Loucy (cell line): Measurements from ENCODE around the gene OR51S1.

ENCODE experiments used
- H2AFZ ChIP-seq: fragments of 200-600 bp; sonication (generic); 2 replicates; pipeline ENCODE4 v1.6.0; 2016; ENCODE audit warnings: antibody characterized with exemption, mild to moderate bottlenecking, low read length, moderate library complexity
- H3F3A ChIP-seq: fragments of 200-600 bp; 2 replicates; pipeline ENCODE4 v1.6.0; 2016; ENCODE audit warnings: antibody characterized with exemption, low read depth, mild to moderate bottlenecking
- H3K27me3 ChIP-seq: fragments of 200-600 bp; sonication (generic); 2 replicates; pipeline ENCODE4 v1.6.1; 2014; ENCODE audit warnings: low read length, mild to moderate bottlenecking; ENCODE audit not compliant: insufficient read depth, poor library complexity, severe bottlenecking
- H3K36me3 ChIP-seq: fragments of 200-600 bp; sonication (generic); 2 replicates; pipeline ENCODE4 v1.6.1; 2016; ENCODE audit warnings: low read length; ENCODE audit not compliant: insufficient read depth
- H3K4me1 ChIP-seq: fragments of 200-600 bp; sonication (generic); 2 replicates; pipeline ENCODE4 v1.5.1; 2014; ENCODE audit warnings: low read length, mild to moderate bottlenecking; ENCODE audit not compliant: insufficient read depth, poor library complexity, severe bottlenecking
- H3K4me2 ChIP-seq: fragments of 200-600 bp; sonication (generic); 2 replicates; pipeline ENCODE4 v1.6.0; 2014; ENCODE audit warnings: antibody characterized with exemption, low read length, low read depth, mild to moderate bottlenecking; ENCODE audit not compliant: poor library complexity, severe bottlenecking
- H3K4me3 ChIP-seq: fragments of 200-600 bp; sonication (generic); 2 replicates; pipeline ENCODE4 v1.5.1; 2014; ENCODE audit warnings: low read length, mild to moderate bottlenecking, mixed read lengths; ENCODE audit not compliant: poor library complexity, severe bottlenecking
- H3K79me2 ChIP-seq: fragments of 200-600 bp; sonication (generic); 2 replicates; pipeline ENCODE4 v1.6.1; 2014; ENCODE audit warnings: low read length; ENCODE audit not compliant: insufficient read depth
- H3K9ac ChIP-seq: fragments of 200-600 bp; sonication (generic); 2 replicates; pipeline ENCODE4 v1.6.0; 2014; ENCODE audit warnings: mild to moderate bottlenecking, low read depth, low read length, moderate library complexity; ENCODE audit not compliant: poor library complexity, severe bottlenecking
- H3K9me2 ChIP-seq: fragments of 200-600 bp; sonication (generic); replicated peaks from 2 replicates; pipeline ENCODE4 v1.6.1; 2016; ENCODE audit warnings: low read depth, low read length, mixed read lengths
- H3K9me3 ChIP-seq: fragments of 200-600 bp; sonication (generic); 2 replicates; pipeline ENCODE4 v1.6.1; 2014; ENCODE audit warnings: mild to moderate bottlenecking, antibody characterized with exemption, low read length, low read depth; ENCODE audit not compliant: insufficient read depth
- H4K20me1 ChIP-seq: fragments of 200-600 bp; sonication (generic); 2 replicates; pipeline ENCODE4 v1.6.0; 2014; ENCODE audit warnings: antibody characterized with exemption, low read length, mild to moderate bottlenecking; ENCODE audit not compliant: insufficient read depth, poor library complexity, severe bottlenecking
- EZH2phosphoT487 ChIP-seq: fragments of 200-600 bp; IDR thresholded peaks from 2 replicates; pipeline ENCODE4 v1.6.1; 2018; ENCODE audit warnings: antibody characterized with exemption, mild to moderate bottlenecking, moderate library complexity, borderline replicate concordance
- TF ChIP-seq, protein P1 (sequence below): fragments of 200-600 bp; sonication (generic); conservative IDR thresholded peaks from 2 replicates; pipeline ENCODE4 v1.5.1; 2014; ENCODE audit warnings: mild to moderate bottlenecking, antibody characterized with exemption, low read length

The OR51S1 gene

DNA sequence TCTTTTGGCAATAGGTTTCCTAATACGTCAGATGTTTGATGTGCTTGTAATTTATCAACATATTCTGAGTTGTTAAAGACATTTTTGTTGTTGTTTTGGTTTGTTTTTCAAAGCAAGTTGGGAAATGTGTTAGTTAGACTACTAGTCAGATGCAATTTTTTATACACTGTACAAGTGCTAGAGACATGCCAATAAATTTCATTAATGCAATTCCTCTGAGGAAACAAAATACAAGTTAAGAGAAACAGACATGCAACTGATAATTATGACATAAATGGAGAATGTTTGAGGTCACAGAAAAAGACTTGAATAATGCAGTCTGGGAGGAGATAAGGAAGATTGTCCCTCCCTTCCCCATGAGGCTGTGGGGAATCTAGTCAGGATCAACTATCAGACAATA, 38.6 kb upstream of the OR51S1 start:
- H3K27me3 ChIP-seq = no peaks in the 10 kb centered on the region
- H2AFZ ChIP-seq = no peak overlapping the region
- no peaks in the 10 kb centered on the region for H3K79me2 ChIP-seq
- no peaks in the 10 kb centered on the region; the same call in 1 of the 2 replicates for H3K9me2 ChIP-seq
- H3K4me2 ChIP-seq = no peak overlapping the region
- TF ChIP-seq, protein P1, sequence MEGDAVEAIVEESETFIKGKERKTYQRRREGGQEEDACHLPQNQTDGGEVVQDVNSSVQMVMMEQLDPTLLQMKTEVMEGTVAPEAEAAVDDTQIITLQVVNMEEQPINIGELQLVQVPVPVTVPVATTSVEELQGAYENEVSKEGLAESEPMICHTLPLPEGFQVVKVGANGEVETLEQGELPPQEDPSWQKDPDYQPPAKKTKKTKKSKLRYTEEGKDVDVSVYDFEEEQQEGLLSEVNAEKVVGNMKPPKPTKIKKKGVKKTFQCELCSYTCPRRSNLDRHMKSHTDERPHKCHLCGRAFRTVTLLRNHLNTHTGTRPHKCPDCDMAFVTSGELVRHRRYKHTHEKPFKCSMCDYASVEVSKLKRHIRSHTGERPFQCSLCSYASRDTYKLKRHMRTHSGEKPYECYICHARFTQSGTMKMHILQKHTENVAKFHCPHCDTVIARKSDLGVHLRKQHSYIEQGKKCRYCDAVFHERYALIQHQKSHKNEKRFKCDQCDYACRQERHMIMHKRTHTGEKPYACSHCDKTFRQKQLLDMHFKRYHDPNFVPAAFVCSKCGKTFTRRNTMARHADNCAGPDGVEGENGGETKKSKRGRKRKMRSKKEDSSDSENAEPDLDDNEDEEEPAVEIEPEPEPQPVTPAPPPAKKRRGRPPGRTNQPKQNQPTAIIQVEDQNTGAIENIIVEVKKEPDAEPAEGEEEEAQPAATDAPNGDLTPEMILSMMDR = no peak
- TF ChIP-seq EZH2phosphoT487 = no peak
- H3K9ac ChIP-seq = no peak overlapping the region
- no peak overlapping the region for H3K4me3 ChIP-seq
- no peaks in the 10 kb centered on the region for H3F3A ChIP-seq
- no peaks in the 10 kb centered on the region for H4K20me1 ChIP-seq
- H3K9me3 ChIP-seq = no peaks in the 10 kb centered on the region
- H3K36me3 ChIP-seq = no peaks in the 10 kb centered on the region
- H3K4me1 ChIP-seq = no peaks in the 10 kb centered on the region

- Histone ChIP-seq H3K4me1 (no peaks in the 10 kb centered on the region), H3K9me3 (no peaks in the 10 kb centered on the region), H3K79me2 (no peaks in the 10 kb centered on the region), H3K9ac (no peak overlapping the region), H3K9me2 (no peaks in the 10 kb centered on the region; the same call in 1 of the 2 replicates), H3K27me3 (no peaks in the 10 kb centered on the region), H2AFZ (no peak overlapping the region), H3K4me3 (no peak overlapping the region), H3K4me2 (no peak overlapping the region), H4K20me1 (no peaks in the 10 kb centered on the region), H3K36me3 (no peaks in the 10 kb centered on the region), H3F3A (no peaks in the 10 kb centered on the region)
- TF ChIP-seq, protein P1 = no peak
- TF ChIP-seq EZH2phosphoT487 = no peak
Observed at GRCh38 chr11:4886186-4886585, 37.2 kb upstream of the OR51S1 start.

DNA sequence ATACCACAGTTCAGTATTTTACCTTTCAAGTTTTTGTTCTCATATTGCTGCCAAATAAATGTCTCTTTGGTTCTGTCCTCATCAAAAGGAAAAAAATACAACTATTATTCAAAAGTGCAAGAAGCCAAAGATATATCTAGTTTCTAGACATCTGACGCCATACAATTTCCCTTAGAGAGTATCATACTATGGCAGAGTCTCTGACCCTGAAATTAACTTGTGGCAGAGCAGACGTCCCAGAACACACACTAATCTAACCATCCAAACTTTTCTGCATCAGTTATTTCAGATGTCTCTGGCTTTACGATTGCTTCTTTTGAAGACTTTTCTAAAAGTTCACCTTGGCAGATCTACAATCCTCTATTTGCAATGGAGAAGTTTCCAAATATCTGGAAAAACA, 35.4 kb upstream of the OR51S1 start:
- no peaks in the 10 kb centered on the region for H3K9me3 ChIP-seq
- TF ChIP-seq, protein P1 = no peak
- TF ChIP-seq EZH2phosphoT487 = no peak
- no peaks in the 10 kb centered on the region for H3K4me1 ChIP-seq
- no peak overlapping the region for H3K4me2 ChIP-seq
- H4K20me1 ChIP-seq = no peaks in the 10 kb centered on the region
- H2AFZ ChIP-seq = no peak overlapping the region
- H3K9ac ChIP-seq = no peak overlapping the region
- H3F3A ChIP-seq = no peaks in the 10 kb centered on the region
- no peaks in the 10 kb centered on the region for H3K79me2 ChIP-seq
- H3K36me3 ChIP-seq = no peaks in the 10 kb centered on the region
- no peaks in the 10 kb centered on the region; the same call in 1 of the 2 replicates for H3K9me2 ChIP-seq
- no peaks in the 10 kb centered on the region for H3K27me3 ChIP-seq
- no peak overlapping the region for H3K4me3 ChIP-seq
